Stimulated activated CD8-positive, alpha-beta memory T cell treated with anti-CD3 and anti-CD28 coated beads, Interleukin-4, amount 100 ng/mL, for 1 hour (primary cell): Measurements from ENCODE around the gene RALY.
A peak's percentile ranks its signal among the peaks of the same experiment; 100 is the strongest.
"Not testable (repeated sequence)": the region's sequence is repeated elsewhere in the genome, so short reads cannot be mapped to it uniquely, and the experiment has no call there.

ENCODE experiments used
- DNase-seq, 2 donors: peaks; one replicate each; pipeline ENCODE4 v3.0.0-alpha.2; 2020; ENCODE audit warnings: low read depth in 2 of 2, low spot score in 1 of 2

The RALY gene

GRCh38 chr20:34015401-34016335, 22.0 kb downstream of the RALY start:
- DNase-seq, result no peak

GRCh38 chr20:34016736-34017135, 23.0 kb downstream of the RALY start:
- no peak for DNase-seq

- DNase-seq, result no peak
These were observed 23.9 kb downstream of the RALY start for GRCh38 chr20:34017610-34018009.

GRCh38 chr20:34018166-34018565, 24.5 kb downstream of the RALY start:
- no peak for DNase-seq

- no peak for DNase-seq
These were observed 28.6 kb downstream of the RALY start for GRCh38 chr20:34022151-34022838.

- DNase-seq, result no peak
These were observed 29.1 kb downstream of the RALY start for GRCh38 chr20:34022839-34023234.

GRCh38 chr20:34023937-34024722, 30.4 kb downstream of the RALY start:
- DNase-seq, result no peak

GRCh38 chr20:34024723-34025351, 31.1 kb downstream of the RALY start:
- DNase-seq, result no peak

- DNase-seq, result not testable (repeated sequence)
These were observed 34.3 kb downstream of the RALY start for GRCh38 chr20:34028013-34028412.

GRCh38 chr20:34029415-34029814, 35.7 kb downstream of the RALY start:
- DNase-seq, result no peak

GRCh38 chr20:34030456-34030855, 36.7 kb downstream of the RALY start:
- DNase-seq, result no peak

GRCh38 chr20:34033903-34034302, 40.2 kb downstream of the RALY start:
- DNase-seq, result no peak

- DNase-seq, result peak in 1 of 2 donors; percentile 16
These were observed 43.4 kb downstream of the RALY start for GRCh38 chr20:34037121-34037520.

- no peak for DNase-seq
These were observed 44.1 kb downstream of the RALY start for GRCh38 chr20:34037767-34038166.

- DNase-seq, result no peak
These were observed 46.7 kb downstream of the RALY start for GRCh38 chr20:34040300-34040995.

GRCh38 chr20:34041226-34041625, 47.5 kb downstream of the RALY start:
- DNase-seq, result no peak

- no peak for DNase-seq
These were observed 48.6 kb downstream of the RALY start for GRCh38 chr20:34042262-34042661.

GRCh38 chr20:34043025-34043424, 49.3 kb downstream of the RALY start:
- DNase-seq, result no peak

- no peak for DNase-seq
These were observed 51.6 kb downstream of the RALY start for GRCh38 chr20:34045294-34045693.

GRCh38 chr20:34045930-34046725, 52.4 kb downstream of the RALY start:
- no peak for DNase-seq
